Upper lobe of right lung (tissue), 1 donor: Measurements from ENCODE around the gene SGMS1. TPM values are rescaled to one million over a fixed set of nuclear protein-coding genes. Genes with fewer than 3 reads are reported as not detected.

ENCODE experiments used
- ATAC-seq: fragments of 200-7000 bp; cut with Tn5 transposase; one replicate; pipeline ENCODE4 v1.9.1; 2020; ENCODE audit warnings: mild to moderate bottlenecking, moderate library complexity
- DNase-seq: peaks from one replicate; pipeline ENCODE4 v3.0.0-alpha.2; 2020
- H3K27ac ChIP-seq: fragments of 200-600 bp; one replicate; pipeline ENCODE4 v1.8.0; 2022
- H3K27me3 ChIP-seq: fragments of 200-600 bp; one replicate; pipeline ENCODE4 v1.8.0; 2022; ENCODE audit warnings: mild to moderate bottlenecking
- H3K36me3 ChIP-seq: fragments of 200-600 bp; one replicate; pipeline ENCODE4 v1.8.0; 2022
- H3K4me1 ChIP-seq: fragments of 200-600 bp; one replicate; pipeline ENCODE4 v1.8.0; 2022
- H3K4me3 ChIP-seq: fragments of 200-600 bp; one replicate; pipeline ENCODE4 v1.8.0; 2022; ENCODE audit warnings: mild to moderate bottlenecking
- H3K9me3 ChIP-seq: fragments of 200-600 bp; one replicate; pipeline ENCODE4 v1.8.0; 2022
- CTCF ChIP-seq: fragments of 200-600 bp; IDR thresholded peaks from one replicate; pipeline ENCODE4 v1.8.0; 2022; ENCODE audit warnings: antibody characterized with exemption
- intact Hi-C: fragments of 100-400 bp; cut with DNase I; formaldehyde crosslinking; loops from one replicate; pipeline ENCODE4 v1.11.0; 2022
- total RNA-seq: library from RNA; stranded (reverse); fragmentation: NEBNext Ultra II Directional; extraction: Animal tissue kit (Norgen Biotek cat#: 25700); gene quantifications from one replicate; pipeline ENCODE4 v1.2.1, GENCODE V29; 2021
- donor health status: DM: no; HTN: yes; CAD: no; lungs with severe emphysema.

The SGMS1 gene
- total RNA-seq, 1 donor from 2014 or later = 73.1 TPM

- Histone ChIP-seq H3K9me3 (no peaks in the 10 kb centered on the region), H3K36me3 (no peaks in the 10 kb centered on the region), H3K27ac (no peak overlapping the region), H3K4me1 (peaks cover 43% of the 10 kb centered on the region), H3K27me3 (no peaks in the 10 kb centered on the region), H3K4me3 (no peak overlapping the region)
- no peak for TF ChIP-seq CTCF
- ATAC-seq (no peak), DNase-seq (no peak)
- intact Hi-C loops = no loop called here
Measured at GRCh38 chr10:50381642-50382041, 242.1 kb downstream of the SGMS1 start.

DNA sequence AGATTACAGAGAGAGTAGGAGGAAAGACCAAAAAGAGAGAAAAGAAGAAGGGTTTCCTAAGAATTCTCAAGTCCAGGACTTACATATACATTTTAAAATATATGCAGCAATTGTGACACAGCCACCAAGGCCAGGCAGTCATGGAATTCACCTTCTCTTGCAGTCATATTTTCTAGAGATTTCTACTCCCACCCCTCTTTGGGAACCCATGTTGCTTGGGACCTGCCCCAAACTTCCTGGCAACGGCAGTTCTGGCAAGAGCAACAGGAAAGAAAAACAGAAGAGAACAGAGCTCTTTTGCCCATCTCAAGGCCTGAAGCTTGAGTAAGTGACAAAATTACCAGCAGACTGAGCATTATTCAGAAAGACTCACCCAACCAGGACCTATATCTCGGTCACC, 244.1 kb downstream of the SGMS1 start:
- no peak for TF ChIP-seq CTCF
- peak overlapping the region; percentile 9 for H3K27ac ChIP-seq
- intact Hi-C loops = no loop called here
- DNase-seq (no peak), ATAC-seq (no peak)
- peaks cover 43% of the 10 kb centered on the region for H3K4me1 ChIP-seq
- no peaks in the 10 kb centered on the region for H3K27me3 ChIP-seq
- H3K9me3 ChIP-seq = no peaks in the 10 kb centered on the region
- no peak overlapping the region for H3K4me3 ChIP-seq
- no peaks in the 10 kb centered on the region for H3K36me3 ChIP-seq

- H3K9me3 ChIP-seq = no peaks in the 10 kb centered on the region
- no peak overlapping the region for H3K4me3 ChIP-seq
- DNase-seq = no peak
- peaks cover 45% of the 10 kb centered on the region for H3K4me1 ChIP-seq
- no peaks in the 10 kb centered on the region for H3K36me3 ChIP-seq
- H3K27me3 ChIP-seq = no peaks in the 10 kb centered on the region
- intact Hi-C loops = no loop called here
- ATAC-seq = no peak
- H3K27ac ChIP-seq = no peak overlapping the region
- no peak for TF ChIP-seq CTCF
Measured at GRCh38 chr10:50375745-50376144, 248.0 kb downstream of the SGMS1 start.

- Histone ChIP-seq H3K9me3 (no peaks in the 10 kb centered on the region), H3K4me3 (no peak overlapping the region), H3K27me3 (no peaks in the 10 kb centered on the region), H3K27ac (peak overlapping the region; percentile 12), H3K36me3 (no peaks in the 10 kb centered on the region), H3K4me1 (peaks cover 44% of the 10 kb centered on the region)
- intact Hi-C loops = no loop called here
- ATAC-seq = peak; percentile 83
- no peak for TF ChIP-seq CTCF
- no peak for DNase-seq
Measured at GRCh38 chr10:50375051-50375452, 248.7 kb downstream of the SGMS1 start.

- Histone ChIP-seq H3K27ac (peak overlapping the region; percentile 12), H3K4me3 (no peak overlapping the region), H3K27me3 (no peaks in the 10 kb centered on the region), H3K9me3 (no peaks in the 10 kb centered on the region), H3K4me1 (peaks cover 33% of the 10 kb centered on the region), H3K36me3 (no peaks in the 10 kb centered on the region)
- no peak for DNase-seq
- TF ChIP-seq CTCF = no peak
- intact Hi-C loops = no loop called here
- ATAC-seq = peak; percentile 24
Measured at GRCh38 chr10:50373821-50374501, 249.8 kb downstream of the SGMS1 start.

- ATAC-seq (no peak), DNase-seq (no peak)
- Histone ChIP-seq H3K36me3 (no peaks in the 10 kb centered on the region), H3K4me1 (peaks cover 14% of the 10 kb centered on the region), H3K27ac (no peak overlapping the region), H3K27me3 (no peaks in the 10 kb centered on the region), H3K9me3 (no peaks in the 10 kb centered on the region), H3K4me3 (no peak overlapping the region)
- TF ChIP-seq CTCF = no peak
- intact Hi-C loops = no loop called here
Measured at GRCh38 chr10:50369931-50370330, 253.8 kb downstream of the SGMS1 start.
